AG10803 (cell line): ENCODE measurements around the gene ALDOB.
A peak's percentile ranks its signal among the peaks of the same experiment; 100 is the strongest.

Experiments
- DNase-seq: peaks from one replicate; pipeline ENCODE4 v3.0.0; 2010; ENCODE audit warnings: low read depth
- H3K4me3 ChIP-seq: 2 replicates; pipeline ENCODE4 v1.5.1; 2011; ENCODE audit warnings: mild to moderate bottlenecking, low read length, control low read depth
- TF ChIP-seq, protein P1 (sequence below): conservative IDR thresholded peaks from 2 replicates; pipeline ENCODE4 v1.5.1; 2011; ENCODE audit warnings: mild to moderate bottlenecking, low read length, control low read depth, inconsistent platforms

ALDOB gene

DNA sequence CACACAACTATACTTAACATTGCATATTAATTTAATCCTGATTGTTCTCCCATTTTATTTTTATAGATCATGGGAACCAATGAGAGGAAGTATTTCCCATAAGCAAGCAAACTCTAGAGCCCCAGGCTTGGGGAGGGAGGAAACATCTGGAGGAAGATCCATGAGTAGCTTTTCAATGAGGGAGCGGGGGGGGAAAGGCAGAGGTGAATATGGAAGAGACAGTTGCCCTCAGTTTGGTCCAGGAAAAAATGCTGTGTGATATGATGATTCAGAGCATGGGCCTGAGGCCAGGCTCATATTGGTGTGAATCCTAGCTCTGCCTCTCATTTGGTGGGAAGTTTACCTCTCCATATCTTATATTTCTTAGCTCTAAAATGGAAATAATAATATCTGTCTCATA is 42.2 kb upstream of the ALDOB start:
- TF ChIP-seq, protein P1, sequence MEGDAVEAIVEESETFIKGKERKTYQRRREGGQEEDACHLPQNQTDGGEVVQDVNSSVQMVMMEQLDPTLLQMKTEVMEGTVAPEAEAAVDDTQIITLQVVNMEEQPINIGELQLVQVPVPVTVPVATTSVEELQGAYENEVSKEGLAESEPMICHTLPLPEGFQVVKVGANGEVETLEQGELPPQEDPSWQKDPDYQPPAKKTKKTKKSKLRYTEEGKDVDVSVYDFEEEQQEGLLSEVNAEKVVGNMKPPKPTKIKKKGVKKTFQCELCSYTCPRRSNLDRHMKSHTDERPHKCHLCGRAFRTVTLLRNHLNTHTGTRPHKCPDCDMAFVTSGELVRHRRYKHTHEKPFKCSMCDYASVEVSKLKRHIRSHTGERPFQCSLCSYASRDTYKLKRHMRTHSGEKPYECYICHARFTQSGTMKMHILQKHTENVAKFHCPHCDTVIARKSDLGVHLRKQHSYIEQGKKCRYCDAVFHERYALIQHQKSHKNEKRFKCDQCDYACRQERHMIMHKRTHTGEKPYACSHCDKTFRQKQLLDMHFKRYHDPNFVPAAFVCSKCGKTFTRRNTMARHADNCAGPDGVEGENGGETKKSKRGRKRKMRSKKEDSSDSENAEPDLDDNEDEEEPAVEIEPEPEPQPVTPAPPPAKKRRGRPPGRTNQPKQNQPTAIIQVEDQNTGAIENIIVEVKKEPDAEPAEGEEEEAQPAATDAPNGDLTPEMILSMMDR: no peak
- no peak overlapping the region for H3K4me3 ChIP-seq
- peak; percentile 39 for DNase-seq

DNA sequence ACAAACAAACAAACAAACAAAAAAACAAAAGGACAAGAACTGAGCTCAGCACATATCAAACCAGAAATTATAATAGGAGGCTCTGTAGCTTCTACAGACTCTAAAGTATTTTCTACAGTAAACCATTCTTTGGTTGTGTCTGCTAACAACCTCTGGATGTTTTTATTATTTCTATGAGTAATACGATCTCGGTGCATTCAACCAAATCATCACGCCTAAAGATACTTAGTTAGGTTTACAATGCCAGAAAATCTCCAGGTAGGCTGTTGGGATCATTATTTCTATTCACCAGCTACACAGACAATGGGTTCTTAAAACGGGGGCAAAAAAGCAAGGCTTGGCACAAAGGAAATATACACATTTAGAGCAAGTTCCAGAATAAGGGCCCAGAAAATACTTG is 41.6 kb upstream of the ALDOB start:
- TF ChIP-seq, protein P1: no peak
- DNase-seq: no peak
- no peak overlapping the region for H3K4me3 ChIP-seq

DNA sequence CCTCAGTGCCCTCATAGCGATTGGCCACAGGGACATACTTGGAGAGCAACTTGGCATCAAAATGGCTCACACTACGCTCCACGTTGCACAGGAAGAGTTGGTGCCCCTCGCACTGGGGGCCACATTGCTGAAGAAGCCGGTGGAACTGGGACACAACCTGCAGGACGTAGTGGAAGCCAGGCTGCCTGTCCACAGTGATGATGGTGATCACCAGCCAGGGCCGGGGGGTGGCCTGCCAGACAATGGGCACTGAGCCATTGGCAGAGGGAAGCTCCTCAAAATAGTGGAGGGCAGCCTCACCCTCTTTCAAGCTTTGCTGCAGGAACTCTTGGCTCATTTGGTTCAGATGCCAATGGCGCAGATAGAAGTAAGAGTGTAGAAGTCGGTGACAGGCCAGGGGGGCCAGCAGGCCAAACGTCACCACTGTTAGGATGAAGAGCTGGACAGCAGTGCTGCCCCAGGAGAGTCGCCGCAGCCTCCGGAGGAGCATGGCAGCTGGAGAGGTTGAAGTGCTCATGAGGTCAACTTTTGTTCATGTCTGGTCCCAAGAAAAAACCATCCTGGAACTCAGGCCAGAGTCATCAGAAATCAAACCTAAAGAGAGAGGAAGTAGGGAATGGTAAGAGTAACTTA is 41.1 kb upstream of the ALDOB start:
- TF ChIP-seq, protein P1: no peak
- H3K4me3 ChIP-seq: no peak overlapping the region
- DNase-seq: no peak

DNA sequence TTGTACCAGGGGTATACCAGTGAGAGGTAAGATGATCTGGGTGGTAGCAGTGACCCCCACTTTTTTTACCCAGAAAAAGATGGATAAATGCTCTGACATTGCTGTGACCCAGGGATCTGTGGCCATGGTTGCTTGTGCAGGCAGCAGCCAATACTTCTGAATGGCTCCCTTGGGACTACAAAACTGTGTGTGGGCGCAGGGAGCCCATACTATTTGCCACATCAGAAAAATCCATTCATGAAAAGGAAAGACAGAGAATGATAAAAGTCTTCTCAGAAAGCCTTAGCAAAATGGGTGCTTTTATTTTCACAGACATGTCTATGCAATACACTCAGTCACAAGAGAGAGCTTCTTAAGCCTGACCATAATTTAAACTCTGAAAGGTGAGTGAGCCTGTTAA is 37.3 kb upstream of the ALDOB start:
- TF ChIP-seq, protein P1: no peak
- no peak for DNase-seq

DNA sequence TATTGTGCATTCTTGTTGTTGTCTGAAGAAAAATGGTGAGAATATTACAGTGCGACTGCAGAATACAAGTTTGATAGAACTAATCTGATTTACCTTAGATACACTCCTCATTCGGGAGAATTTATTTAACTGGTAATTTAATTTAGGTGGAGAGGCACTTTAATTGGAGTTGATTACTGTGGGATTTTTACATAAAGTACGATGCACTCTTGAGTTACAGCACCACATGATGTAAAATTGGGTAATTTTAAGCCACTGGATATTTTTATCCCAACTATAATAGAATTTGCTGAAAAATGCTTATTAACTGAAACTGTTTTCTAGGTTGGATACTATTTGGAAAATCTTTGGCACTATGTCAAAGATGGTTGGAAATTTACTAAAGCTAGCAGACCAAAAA is 35.4 kb upstream of the ALDOB start:
- TF ChIP-seq, protein P1: no peak
- H3K4me3 ChIP-seq: no peak overlapping the region
- no peak for DNase-seq

More for the DNA sequence above, 37.3 kb upstream of the ALDOB start:
- H3K4me3 ChIP-seq: no peak overlapping the region

DNA sequence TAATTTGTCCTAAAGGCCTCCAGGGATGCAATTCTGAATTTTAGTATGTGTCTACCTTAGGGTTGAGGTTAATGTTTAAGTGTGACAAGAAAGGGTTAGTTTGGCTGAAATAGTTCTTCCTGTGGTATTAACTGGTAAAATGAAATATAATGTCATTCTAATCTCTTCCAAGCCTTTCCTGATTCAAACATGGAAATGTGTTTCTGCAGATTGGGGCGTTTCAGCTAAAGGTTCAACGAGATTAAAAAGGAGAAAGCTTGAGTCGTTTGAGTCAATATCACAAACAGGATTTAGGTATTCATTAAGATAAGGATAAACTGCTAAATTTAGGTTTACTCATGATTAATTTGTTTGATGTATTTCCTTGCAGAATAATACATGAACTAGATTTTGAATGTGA is 34.4 kb upstream of the ALDOB start:
- no peak overlapping the region for H3K4me3 ChIP-seq
- TF ChIP-seq, protein P1: no peak

DNA sequence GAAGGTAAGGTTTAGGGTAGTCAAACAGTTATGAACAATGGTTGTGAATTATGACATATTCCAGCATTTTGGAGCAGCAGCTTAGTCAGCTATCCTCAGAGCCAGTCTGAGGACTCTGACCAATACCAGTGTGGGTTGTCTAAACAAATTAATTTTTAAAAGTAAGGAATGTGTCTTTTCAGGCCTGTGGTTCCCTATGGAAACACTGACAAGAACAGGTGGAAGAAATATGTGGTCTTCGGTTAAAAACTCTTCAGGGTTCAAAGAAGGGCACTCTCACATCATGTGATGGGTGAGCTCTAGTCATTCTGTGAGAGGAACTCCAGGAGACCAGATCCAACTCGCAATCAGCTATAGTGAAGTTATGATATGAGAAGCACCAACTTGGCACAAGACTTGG is 33.5 kb upstream of the ALDOB start:
- TF ChIP-seq, protein P1: no peak
- no peak overlapping the region for H3K4me3 ChIP-seq
- no peak for DNase-seq

More for the DNA sequence above, 34.4 kb upstream of the ALDOB start:
- no peak for DNase-seq
